Activated T-helper 1 cell treated with anti-CD3 and anti-CD28 coated beads, Interleukin-12 subunit alpha, Interleukin-12 subunit beta, Interleukin-2, Interleukin-4 antibody, amounts not matched to agents 30 ng/mL and 10 ng/mL and 1 ng/mL, durations not matched to agents 14 hours and 24 hours and 36 hours (primary cell): ENCODE results near the gene MSI1. TPM values are rescaled to one million over a fixed set of nuclear protein-coding genes. Genes with fewer than 3 reads are reported as not detected.

ENCODE experiments used
- DNase-seq: peaks from one replicate; pipeline ENCODE4 v3.0.0; 2021; ENCODE audit warnings: low spot score
- H3K27ac Mint-ChIP-seq: one replicate; pipeline ENCODE4 v1.8.0; 2021; ENCODE audit warnings: mild to moderate bottlenecking, mixed read lengths
- H3K27me3 Mint-ChIP-seq: one replicate; pipeline ENCODE4 v1.8.0; 2022; ENCODE audit warnings: mild to moderate bottlenecking, moderate library complexity, mixed read lengths; ENCODE audit not compliant: insufficient read depth
- H3K36me3 Mint-ChIP-seq: one replicate; pipeline ENCODE4 v1.8.0; 2021; ENCODE audit warnings: low read depth, mixed read lengths
- H3K4me1 Mint-ChIP-seq: one replicate; pipeline ENCODE4 v1.8.0; 2021; ENCODE audit warnings: low read depth, mixed read lengths
- H3K4me3 Mint-ChIP-seq: one replicate; pipeline ENCODE4 v1.8.0; 2021; ENCODE audit warnings: mild to moderate bottlenecking, moderate library complexity, mixed read lengths
- H3K9me3 Mint-ChIP-seq: one replicate; pipeline ENCODE4 v1.8.0; 2021; ENCODE audit warnings: mixed read lengths
- intact Hi-C: fragments of 100-400 bp; cut with micrococcal nuclease; formaldehyde crosslinking; loops from one replicate; pipeline ENCODE4 v1.15.1; 2024
- total RNA-seq: library from RNA; stranded (reverse); gene quantifications from 2 replicates; pipeline ENCODE4 v1.2.3, GENCODE V29; 2022

The MSI1 gene
- total RNA-seq, 1 donor from 2014 or later = not detected

DNA sequence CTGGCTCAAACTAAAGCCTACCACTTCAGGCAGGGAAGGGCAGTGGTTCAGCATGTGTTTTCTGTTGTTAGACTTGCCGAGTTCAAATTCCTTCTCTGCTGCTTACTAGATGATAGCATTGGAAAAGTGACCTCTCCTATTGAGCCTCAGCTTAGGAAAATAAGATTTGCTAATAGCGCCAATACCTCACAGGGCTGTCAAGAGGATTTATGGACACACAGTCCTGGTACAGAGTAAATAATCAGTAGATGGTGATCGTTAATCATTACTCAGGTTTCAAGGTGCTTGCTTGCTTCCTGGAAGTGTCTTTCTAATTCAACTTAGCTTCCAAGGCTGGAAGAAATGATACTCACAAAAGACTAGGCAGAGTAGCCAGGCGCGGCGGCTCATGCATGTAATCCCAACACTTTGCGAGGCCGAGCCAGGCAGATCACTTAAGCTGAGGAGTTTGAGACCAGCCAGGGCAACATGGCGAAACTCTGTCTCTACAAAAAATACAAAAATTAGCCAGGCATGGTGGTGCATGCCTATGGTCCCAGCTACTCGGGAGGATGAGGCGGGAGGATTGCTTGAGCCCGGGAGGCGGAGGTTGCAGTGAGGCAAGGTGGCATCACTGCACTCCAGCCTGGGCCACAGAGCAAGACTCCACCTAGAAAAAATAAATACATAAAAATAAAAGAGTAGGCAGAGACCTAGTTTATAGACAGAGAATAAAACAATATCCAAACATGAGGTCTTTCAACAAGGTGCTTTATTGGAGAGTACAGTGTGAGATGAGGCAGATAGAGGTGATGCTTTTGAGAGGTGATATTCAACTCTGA is 47.4 kb downstream of the MSI1 start:
- DNase-seq = no peak
- H3K27me3 Mint-ChIP-seq = peaks cover 13% of the 10 kb centered on the region
- intact Hi-C loops = no loop called here
- H3K4me3 Mint-ChIP-seq = no peak overlapping the region
- no peaks in the 10 kb centered on the region for H3K9me3 Mint-ChIP-seq
- H3K27ac Mint-ChIP-seq = no peak overlapping the region
- no peaks in the 10 kb centered on the region for H3K36me3 Mint-ChIP-seq
- peaks cover 25% of the 10 kb centered on the region for H3K4me1 Mint-ChIP-seq

GRCh38 chr12:120317224-120318105 is 51.5 kb downstream of the MSI1 start:
- peaks cover 6% of the 10 kb centered on the region for H3K27me3 Mint-ChIP-seq
- H3K9me3 Mint-ChIP-seq = no peaks in the 10 kb centered on the region
- intact Hi-C loops = loop anchor here (1.0 to 2.0 kb wide), 9 partner anchors 8 to 1309 kb away; partner anchors contain the start of genes COX6A1, DYNLL1, ORAI1 and POP5
- H3K27ac Mint-ChIP-seq = peak overlapping the region; percentile 92
- H3K4me3 Mint-ChIP-seq = peak overlapping the region; percentile 89
- H3K36me3 Mint-ChIP-seq = no peaks in the 10 kb centered on the region
- DNase-seq = peak; percentile 100
- H3K4me1 Mint-ChIP-seq = peaks cover 16% of the 10 kb centered on the region

- peak overlapping the region; percentile 92 for H3K27ac Mint-ChIP-seq
- no peaks in the 10 kb centered on the region for H3K36me3 Mint-ChIP-seq
- no peak for DNase-seq
- H3K4me1 Mint-ChIP-seq = peaks cover 16% of the 10 kb centered on the region
- H3K27me3 Mint-ChIP-seq = peaks cover 5% of the 10 kb centered on the region
- H3K4me3 Mint-ChIP-seq = peak overlapping the region; percentile 89
- intact Hi-C loops = loop anchor here (1.0 to 2.0 kb wide), 9 partner anchors 8 to 1310 kb away; partner anchors contain the start of genes COX6A1, DYNLL1, ORAI1 and POP5
- no peaks in the 10 kb centered on the region for H3K9me3 Mint-ChIP-seq
These were observed 52.2 kb downstream of the MSI1 start for GRCh38 chr12:120316798-120317223.

DNA sequence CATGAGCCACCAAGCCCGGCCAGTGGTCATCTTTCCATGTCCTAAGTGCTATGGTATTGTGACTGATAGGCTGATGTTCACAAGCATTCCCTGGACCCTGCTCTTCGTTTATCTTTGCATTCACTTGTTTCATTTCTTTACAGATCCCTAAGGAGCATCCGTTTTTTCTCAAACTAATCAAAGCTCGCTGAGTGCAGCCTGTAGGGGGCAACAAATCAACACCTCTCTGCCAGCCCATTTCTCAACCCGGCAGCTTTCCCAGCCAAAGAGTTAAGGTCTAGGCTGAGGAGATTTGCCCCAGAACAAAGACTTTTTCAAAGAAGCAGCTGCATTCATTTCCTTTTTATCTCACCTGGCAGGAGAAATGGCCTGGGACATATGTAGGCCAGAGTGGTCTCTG is 54.7 kb downstream of the MSI1 start:
- no peaks in the 10 kb centered on the region for H3K9me3 Mint-ChIP-seq
- no peaks in the 10 kb centered on the region for H3K27me3 Mint-ChIP-seq
- no peak overlapping the region for H3K27ac Mint-ChIP-seq
- intact Hi-C loops = no loop called here
- H3K4me3 Mint-ChIP-seq = no peak overlapping the region
- no peak for DNase-seq
- no peaks in the 10 kb centered on the region for H3K36me3 Mint-ChIP-seq
- H3K4me1 Mint-ChIP-seq = peaks cover 16% of the 10 kb centered on the region

DNA sequence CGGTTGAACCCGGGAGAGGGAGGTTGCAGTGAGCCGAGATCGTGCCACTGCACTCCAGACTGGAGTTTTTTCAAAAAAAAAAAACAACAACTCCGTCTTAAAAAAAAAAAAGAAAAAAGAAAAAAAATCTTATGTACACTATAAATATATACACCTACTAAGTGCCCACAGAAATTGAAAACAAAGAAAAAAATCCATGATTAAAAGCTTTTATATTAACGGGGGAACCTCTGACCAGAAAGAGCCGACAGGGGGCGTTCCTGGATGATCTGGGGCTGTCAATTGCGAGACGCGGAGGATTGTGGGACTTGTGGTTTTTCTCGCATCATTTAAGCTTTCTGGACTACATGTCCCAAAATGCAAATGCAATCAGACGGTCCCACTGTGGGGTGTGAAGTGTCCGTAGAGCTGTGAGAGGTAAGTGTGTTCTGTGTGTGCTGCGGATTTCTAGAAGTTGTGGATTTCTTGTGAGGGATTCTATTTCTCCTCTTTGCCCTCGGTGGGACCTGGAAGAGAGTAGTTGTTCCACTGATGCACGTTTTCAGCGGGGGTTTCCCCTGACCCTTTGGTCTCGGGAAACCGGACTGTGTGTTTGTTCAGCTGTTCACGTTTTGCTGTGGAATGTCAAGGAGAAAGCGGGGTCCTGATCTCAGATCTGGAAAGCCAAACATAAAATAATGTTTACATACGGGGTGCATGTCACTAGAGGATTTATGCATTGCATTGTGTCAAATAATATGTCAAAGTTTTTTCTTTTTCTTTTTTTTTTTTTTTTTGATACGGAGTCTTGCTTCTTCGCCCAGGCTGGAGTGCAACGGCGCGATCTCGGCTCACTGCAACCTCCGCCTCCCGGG is 66.8 kb downstream of the MSI1 start, which contains the start of gene SIRT4:
TSS of gene SIRT4 (plus strand) at position 360 of the 854 bp plus-strand sequence. CDS start 1,241 bp downstream, outside the sequence.
- intact Hi-C loops = loop anchor here (1.0 to 2.0 kb wide), 5 partner anchors 9 to 715 kb away; partner anchors contain the start of genes C12orf43, COQ5 and RNU4-1
- Mint-ChIP-seq H3K27me3 (peaks cover 5% of the 10 kb centered on the region), H3K36me3 (no peaks in the 10 kb centered on the region), H3K9me3 (no peaks in the 10 kb centered on the region), H3K27ac (peak within 1 kb of the TSS; percentile 86), H3K4me1 (peaks cover 6% of the 10 kb centered on the region), H3K4me3 (peak within 1 kb of the TSS; percentile 96)
- peak; percentile 85 for DNase-seq

- H3K36me3 Mint-ChIP-seq = no peaks in the 10 kb centered on the region
These were observed 76.1 kb downstream of the MSI1 start, which contains the start of gene RNU4-1 for GRCh38 chr12:120292661-120293531. Gene RNU4-1 (minus strand): TSS chr12:120293237.

GRCh38 chr12:120292411-120292660 is 76.6 kb downstream of the MSI1 start:
- H3K27ac Mint-ChIP-seq = no peak overlapping the region
- no peak for DNase-seq
- peaks cover 8% of the 10 kb centered on the region for H3K27me3 Mint-ChIP-seq
- H3K9me3 Mint-ChIP-seq = no peaks in the 10 kb centered on the region
- H3K4me1 Mint-ChIP-seq = no peaks in the 10 kb centered on the region
- no peaks in the 10 kb centered on the region for H3K36me3 Mint-ChIP-seq
- H3K4me3 Mint-ChIP-seq = no peak overlapping the region
- intact Hi-C loops = loop anchor here (2.0 to 5.0 kb wide), 2 partner anchors 205 to 286 kb away; partner anchors contain the start of gene DYNLL1

More at GRCh38 chr12:120292661-120293531, 76.1 kb downstream of the MSI1 start, which contains the start of gene RNU4-1:
- peaks cover 12% of the 10 kb centered on the region for H3K27me3 Mint-ChIP-seq
- peak; percentile 74 for DNase-seq
- H3K27ac Mint-ChIP-seq = no peak within 1 kb of the TSS
- H3K4me3 Mint-ChIP-seq = no peak within 1 kb of the TSS
- no peaks in the 10 kb centered on the region for H3K4me1 Mint-ChIP-seq
- intact Hi-C loops = loop anchor here (1.0 to 5.0 kb wide), 4 partner anchors 9 to 286 kb away; partner anchors contain the start of genes DYNLL1 and SIRT4
- no peaks in the 10 kb centered on the region for H3K9me3 Mint-ChIP-seq

Other genes with a start within 250 kb of the MSI1 start
- gene GCN1, start 174.4 kb downstream of the MSI1 start, total RNA-seq = 164 and 173 TPM in 2 replicates
- 2,459 and 2,531 TPM in 2 replicates for gene RPLP0, start 168.1 kb downstream of the MSI1 start, total RNA-seq
- gene PXN, start 103.4 kb downstream of the MSI1 start, total RNA-seq = 53.0 and 57.7 TPM in 2 replicates
- gene RNU4-2, start 77.3 kb downstream of the MSI1 start, total RNA-seq = 5,055 and 7,832 TPM in 2 replicates
- gene RNU4-1, start 75.9 kb downstream of the MSI1 start, total RNA-seq = 2,369 and 3,474 TPM in 2 replicates
- 1.0 and 1.7 TPM in 2 replicates for gene SIRT4, start 66.8 kb downstream of the MSI1 start, total RNA-seq
- gene PLA2G1B, start 41.4 kb downstream of the MSI1 start, total RNA-seq = not detected in 2 replicates
- gene COX6A1, start 68.9 kb upstream of the MSI1 start, total RNA-seq = 352 and 365 TPM in 2 replicates
- gene TRIAP1, start 77.2 kb upstream of the MSI1 start, total RNA-seq = 50.7 and 55.7 TPM in 2 replicates
- gene GATC, start 77.3 kb upstream of the MSI1 start, total RNA-seq = 34.0 and 38.8 TPM in 2 replicates
- gene SRSF9, start 100.6 kb upstream of the MSI1 start, total RNA-seq = 233 and 239 TPM in 2 replicates
- gene DYNLL1, start 126.9 kb upstream of the MSI1 start, total RNA-seq = 341 and 356 TPM in 2 replicates
- 27.8 and 29.8 TPM in 2 replicates for gene COQ5, start 160.0 kb upstream of the MSI1 start, total RNA-seq
- 170 and 181 TPM in 2 replicates for gene RNF10, start 165.2 kb upstream of the MSI1 start, total RNA-seq
- gene POP5, start 212.2 kb upstream of the MSI1 start, total RNA-seq = 83.3 and 85.0 TPM in 2 replicates